Glomerular visceral epithelial cell (primary cell): Measurements from ENCODE around the gene CDH23.
A peak's percentile ranks its signal among the peaks of the same experiment; 100 is the strongest.

Source experiments
- DNase-seq: peaks from one replicate; pipeline ENCODE4 v3.0.0-alpha.2; 2016; ENCODE audit errors: extremely low spot score

CDH23 gene

GRCh38 chr10:71757399-71757922 lies 360.7 kb downstream of the CDH23 start:
- DNase-seq = no peak

- DNase-seq = no peak
Observed at GRCh38 chr10:71761105-71761511, 364.4 kb downstream of the CDH23 start.

DNA sequence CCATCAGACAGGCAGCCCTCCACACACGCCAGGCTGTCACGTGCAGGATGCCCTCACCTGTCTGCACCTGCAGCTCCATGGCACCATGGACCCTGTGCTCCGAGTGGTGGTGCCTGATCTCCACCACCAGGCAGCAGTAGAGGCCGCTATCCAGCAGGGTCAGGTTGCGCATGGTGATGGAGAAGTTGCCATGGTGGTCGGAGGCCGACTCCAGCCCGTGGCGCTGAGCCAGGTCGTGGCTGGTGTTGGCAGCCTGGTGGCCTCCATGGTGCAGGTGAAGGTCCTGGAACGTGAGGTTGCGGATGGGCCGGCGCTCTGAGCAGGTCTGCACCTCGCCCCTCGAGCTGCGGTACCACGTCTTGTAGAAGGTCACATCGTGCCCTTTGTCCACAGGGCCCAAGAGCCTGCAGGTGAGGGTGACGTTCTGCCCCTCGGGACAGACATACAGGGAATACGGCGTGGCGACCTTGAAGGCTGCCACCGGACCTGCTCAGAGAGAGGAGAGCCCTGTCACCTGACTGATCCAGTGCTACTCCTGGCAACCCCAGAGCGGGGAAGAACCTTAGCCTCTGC lies 364.9 kb downstream of the CDH23 start:
- no peak for DNase-seq

GRCh38 chr10:71762324-71762723 lies 365.6 kb downstream of the CDH23 start:
- no peak for DNase-seq

DNA sequence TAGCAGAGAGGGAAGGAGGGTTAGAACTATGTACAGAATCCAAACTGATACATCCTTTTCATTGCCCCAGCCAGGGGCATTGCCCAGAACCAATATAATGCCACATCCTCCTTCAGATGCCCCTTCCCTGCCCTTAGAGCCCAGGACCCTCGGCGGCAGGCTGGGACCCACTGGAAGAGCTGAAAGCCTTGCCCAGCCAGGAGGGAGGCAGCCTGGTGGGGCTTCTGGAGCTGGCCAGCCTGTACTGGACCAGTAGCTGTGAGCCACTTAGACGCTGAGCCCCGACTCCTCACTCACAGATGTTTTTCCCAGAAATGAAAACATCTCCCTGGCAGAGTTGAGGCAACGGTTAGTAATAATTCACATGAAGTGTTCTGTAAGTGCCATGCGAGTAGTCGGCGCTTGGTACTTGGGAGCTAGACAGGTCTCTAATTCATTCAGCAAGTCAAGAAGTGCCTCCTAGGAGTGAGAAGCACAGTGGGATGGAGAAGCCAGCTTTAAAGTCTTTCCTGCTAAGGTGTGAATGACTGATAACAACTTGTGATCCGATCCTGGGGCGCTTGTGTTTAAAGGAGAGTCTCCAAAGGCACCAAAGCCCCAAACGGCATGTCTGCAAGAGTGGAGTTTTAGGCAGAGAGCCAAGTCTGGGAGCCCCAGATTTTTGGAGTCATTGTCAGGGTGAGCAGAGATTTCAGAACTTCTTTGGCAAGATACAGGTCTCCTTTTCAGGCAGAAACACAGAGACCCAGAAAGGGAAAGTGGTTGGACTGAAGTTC lies 366.8 kb downstream of the CDH23 start:
- DNase-seq = no peak

DNA sequence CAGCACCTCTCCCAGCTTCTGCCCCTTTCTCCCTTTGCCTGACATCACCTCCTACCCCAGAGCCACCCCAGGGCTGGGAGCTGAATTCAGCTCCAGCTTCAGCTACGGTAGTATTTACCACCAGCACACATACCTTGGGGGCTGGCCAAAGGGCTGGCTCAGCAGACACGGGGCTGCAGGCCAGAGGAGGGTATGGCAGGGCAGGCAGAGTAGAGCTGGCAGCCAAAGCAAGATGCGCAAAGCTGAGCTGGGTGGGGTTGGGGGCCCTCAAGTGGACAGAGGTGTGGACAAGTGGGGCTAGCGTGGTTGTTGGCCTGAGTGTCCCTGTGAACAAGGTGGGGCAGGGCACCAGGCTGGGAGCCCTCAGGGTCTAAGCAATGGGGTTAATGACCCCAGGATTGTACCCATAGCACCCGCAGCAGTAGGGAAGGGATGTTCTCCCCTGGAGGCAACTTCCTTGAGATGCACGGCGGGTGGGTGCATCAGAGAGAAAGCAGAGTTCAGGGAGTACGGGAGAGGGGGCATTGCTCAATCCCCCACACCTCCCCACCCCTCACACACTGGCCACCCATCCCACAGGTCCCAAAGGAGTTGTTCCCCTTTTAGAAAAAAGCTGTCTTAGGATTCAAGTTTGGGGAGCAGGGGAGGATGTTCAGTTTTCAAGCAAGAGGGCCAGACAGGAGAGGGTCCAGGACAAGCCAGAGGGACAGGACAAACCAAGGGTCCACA lies 368.6 kb downstream of the CDH23 start:
- peak; percentile 55 for DNase-seq

DNA sequence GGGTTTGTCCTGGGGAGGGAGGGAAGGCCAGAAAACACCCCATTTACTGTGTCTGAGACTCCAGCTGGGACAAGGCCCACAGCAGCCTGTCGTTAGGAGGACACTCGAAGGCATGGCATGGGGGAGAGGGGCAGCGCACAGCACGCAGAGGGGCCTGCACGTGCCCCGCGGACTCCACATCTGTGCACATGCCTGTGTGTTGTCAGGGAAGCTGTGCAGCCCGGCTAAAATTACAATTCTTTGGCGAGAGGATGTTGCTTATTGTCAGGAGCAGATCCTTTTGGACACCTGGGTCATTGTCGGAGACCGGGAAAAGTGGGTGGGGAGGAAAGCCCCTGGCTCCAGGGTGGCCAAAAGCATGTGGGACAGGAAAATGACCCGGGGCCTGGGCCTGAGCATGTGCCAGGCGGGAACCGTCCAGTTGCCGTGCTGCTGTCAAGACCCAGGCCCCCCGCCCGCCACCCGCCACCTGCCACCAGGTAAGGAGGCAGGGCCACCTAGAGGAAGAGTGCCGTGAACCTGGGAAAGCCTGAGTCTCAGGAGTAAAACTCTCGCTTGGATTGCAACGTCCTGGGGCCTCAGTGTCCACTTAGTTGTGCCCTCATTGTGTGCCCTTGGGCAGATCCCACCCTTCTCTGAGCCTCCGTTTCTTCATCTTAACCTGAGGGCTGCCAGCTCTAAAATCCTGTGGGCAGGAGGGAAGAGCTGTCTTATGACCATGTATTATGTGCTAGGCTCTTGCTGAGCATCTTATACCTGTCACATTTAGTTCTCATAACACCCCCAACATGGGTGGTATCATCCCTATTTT lies 369.4 kb downstream of the CDH23 start:
- no peak for DNase-seq

- peak; percentile 97 for DNase-seq
Observed at GRCh38 chr10:71766717-71767419, 370.1 kb downstream of the CDH23 start.

DNA sequence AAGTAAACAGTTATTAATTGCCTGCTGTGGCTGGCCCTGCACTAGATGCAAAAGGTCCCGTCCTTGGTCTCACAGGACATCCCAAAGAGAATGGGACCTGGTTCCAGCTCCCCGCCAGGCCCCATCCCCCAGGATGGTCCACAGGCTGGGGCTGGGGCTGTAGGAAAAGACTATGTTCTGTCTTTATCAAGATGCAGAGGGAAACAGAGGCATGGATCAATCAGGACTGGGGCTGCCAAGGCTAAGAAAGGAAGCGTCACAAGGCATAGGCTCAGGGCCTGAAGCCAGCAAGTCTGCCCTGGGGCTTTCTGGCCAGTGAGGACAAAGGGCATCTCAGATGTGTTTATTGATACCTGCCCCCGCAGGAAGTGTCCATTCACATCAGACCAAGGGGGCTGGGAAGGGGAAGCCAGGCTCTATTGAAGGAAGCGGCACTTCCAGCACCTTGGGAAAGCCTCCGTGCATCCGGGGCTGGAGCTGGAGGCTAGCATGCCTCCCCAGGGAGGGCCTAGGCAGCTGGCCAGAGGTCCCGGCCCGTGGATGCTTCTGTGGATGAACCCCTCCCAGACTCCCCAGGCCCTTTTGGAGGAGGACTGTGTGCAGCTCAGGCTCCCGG lies 370.8 kb downstream of the CDH23 start:
- no peak for DNase-seq

DNA sequence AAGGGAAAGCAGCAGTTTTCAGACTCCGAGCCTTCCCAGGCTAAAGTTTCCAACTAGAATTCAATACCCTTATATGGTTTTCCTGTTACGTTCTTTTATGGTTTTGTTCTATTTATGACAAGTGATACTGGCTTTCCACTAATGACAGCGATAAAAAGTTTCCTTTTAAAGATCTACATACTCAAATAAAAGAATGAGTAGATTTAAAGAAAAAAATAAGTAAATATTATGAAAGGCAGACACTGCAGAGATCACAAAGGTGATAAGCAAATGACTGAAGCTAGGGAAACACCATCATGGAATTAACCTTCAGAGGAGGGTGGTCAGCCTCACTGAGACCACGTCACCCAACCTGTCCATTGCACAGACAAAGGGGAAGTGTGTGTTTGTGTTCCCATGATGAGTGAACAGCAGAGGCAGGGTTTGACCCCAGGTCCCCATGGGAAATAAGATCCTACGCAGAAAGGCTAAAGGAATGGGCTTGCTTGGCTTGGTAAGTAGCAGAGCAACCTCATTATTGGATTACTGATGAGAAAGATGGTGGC lies 372.6 kb downstream of the CDH23 start:
- DNase-seq = no peak

GRCh38 chr10:71770255-71770654 lies 373.5 kb downstream of the CDH23 start:
- DNase-seq = no peak

DNA sequence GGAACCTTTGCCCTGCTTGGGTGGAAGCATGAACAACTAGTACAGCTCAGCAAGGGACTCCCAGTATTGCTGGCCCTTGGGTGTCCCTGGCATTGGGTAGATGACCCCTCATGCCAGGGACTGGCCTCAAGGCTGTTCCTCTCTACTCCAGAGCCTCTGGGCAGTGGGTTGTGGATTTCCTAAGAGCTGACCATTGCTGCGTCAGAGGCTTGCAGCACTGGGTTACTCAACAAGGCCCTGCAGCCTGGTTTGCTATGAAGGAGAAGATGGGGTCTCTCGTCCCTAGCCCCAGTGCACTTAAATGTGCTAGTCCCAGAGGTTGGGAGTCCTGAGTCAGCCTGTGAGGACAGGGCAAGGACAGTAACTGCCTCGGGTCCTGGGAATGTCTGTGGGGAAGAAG lies 374.1 kb downstream of the CDH23 start:
- DNase-seq = no peak

DNA sequence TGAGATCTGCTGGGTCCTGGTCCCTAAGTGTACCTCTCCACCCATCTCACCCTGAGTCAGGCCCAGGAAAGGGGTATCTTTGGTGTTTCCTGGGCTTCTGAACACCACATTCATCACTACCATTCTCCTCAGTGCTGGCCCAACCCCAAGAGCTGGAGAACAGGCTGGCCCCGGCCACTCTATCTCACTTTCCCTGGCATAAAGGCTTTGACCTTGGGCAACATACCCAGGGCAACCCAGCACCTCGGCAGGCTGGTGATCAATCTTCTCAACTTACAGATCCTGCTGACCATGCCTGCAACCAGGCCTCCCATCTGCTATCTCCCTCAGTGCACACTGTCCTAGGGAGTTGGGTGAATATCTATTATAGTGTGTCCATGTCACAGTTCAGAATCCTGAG lies 374.5 kb downstream of the CDH23 start:
- no peak for DNase-seq

DNA sequence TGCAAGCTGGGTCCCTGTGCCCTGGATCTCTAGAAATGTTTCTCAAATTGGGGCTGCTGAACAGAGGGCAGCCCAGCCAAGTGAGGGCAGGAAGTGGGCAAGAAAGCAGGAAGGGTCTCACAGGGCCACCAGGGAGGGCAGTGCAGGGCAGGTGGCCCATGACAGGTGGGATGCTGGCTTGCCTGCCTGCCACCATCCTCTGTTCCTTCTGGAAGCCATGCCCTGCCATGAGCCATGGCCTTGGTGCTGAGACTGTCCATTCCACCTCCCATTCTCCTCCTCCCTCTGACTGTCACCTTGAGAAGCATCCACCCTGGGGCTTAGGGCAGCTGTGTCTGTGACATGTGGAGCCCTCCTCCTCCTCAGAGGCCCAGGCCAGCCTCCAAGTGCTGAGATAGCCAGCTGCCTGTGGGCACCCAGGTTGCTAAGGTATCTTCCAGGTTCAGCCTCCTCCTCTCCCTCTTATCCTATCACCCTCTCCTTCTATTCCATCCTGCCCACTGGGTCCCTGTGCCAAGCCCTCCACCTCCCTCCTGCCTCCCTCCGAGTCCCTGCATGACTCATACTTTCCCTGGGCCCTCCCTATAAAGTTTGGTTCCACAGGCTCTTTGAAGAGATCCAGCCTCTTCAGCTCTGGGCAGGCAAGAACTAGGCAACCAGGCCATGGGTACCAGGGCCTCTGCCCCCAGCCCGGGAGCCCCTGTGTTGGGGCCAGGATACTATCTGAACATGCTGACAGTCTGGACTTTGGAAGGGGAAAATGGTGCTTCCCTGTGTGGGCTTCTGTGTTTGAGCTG lies 375.3 kb downstream of the CDH23 start:
- DNase-seq = peak; percentile 74

DNA sequence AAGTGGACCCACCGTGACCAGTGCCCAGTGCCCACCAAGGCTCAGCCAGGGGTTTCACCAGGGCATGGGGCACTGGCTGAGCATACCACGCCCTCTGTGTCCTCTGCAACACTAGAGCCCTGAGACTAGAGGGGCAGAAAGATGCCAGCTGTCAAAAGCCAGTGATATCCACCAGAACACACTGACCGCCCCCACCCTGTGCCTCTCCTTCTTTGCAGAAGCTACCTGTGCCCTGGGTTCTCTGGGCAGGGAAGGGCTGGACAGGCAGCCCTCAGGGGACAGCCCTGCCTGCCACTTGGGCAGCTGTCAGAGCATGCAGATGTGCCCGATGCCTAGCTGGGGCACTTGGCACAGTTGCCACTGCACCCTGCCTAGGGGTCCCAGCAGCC lies 376.1 kb downstream of the CDH23 start:
- DNase-seq = no peak

DNA sequence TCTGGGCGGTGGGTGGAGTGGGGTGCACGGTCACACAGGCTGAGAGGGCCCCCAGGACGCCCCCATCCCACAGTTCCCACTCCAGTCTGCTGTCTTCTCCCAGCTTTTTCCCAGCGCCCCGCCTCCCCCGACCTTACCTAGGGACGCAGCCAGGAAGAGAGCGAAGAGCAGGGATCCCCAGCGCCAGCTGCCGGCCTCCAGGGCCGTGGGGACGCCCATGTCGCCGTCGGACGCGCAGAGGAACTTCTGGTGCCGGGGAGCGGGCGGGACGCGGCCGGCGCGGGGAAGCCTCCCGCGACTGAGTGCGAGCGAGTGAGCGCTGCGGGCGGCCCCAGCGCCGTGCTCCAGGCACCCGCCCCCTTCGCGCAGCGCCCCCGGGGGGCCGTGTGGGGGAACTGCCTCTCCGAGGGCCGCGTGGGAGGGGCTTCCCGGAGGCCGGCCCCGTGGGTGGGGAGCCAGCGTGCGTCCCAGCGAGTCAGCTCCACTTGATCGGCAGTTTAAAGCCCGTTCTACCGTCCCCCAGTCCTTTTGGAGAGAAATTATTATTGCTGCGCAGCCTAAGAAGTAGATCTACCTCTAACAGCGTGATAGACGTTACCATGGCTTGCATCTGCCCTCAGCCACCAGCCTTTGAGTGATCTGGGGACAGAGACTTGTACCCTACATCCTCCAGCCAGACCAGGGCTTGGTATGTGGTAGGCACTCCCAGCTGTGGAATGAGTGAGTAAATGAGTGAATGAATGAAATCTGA lies 376.7 kb downstream of the CDH23 start, which contains the start of gene VSIR:
VSIR (minus strand) TSS at position 300 of the 751 bp plus-strand sequence; CDS start at position 219, 81 bp downstream.
- DNase-seq = peak; percentile 72

- DNase-seq = no peak
Observed at GRCh38 chr10:71774916-71775702, 378.4 kb downstream of the CDH23 start.

GRCh38 chr10:71776481-71776925 lies 379.8 kb downstream of the CDH23 start:
- DNase-seq = no peak
